Measurements from ENCODE around the gene NTM.

The NTM gene

DNA sequence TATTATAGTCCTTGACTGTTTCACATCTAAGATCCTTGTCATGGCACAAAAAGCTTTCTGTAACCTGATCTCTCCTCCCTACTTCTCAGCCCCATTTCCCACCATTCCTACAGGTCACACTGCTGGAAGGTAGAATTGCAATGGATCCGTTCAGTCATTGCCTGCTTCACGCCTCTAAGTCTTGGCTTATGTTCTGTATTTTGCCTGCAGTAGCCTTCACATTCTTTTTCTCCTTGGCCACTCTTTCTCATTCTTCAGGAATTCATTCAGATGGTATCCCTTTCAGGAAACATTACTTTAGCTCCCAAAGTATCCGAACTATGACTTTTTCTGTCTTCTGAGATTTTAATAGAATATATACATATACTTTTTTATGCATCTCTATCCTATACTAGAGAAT lies 731.5 kb downstream of the NTM start:
- TF ChIP-seq, protein P1, sequence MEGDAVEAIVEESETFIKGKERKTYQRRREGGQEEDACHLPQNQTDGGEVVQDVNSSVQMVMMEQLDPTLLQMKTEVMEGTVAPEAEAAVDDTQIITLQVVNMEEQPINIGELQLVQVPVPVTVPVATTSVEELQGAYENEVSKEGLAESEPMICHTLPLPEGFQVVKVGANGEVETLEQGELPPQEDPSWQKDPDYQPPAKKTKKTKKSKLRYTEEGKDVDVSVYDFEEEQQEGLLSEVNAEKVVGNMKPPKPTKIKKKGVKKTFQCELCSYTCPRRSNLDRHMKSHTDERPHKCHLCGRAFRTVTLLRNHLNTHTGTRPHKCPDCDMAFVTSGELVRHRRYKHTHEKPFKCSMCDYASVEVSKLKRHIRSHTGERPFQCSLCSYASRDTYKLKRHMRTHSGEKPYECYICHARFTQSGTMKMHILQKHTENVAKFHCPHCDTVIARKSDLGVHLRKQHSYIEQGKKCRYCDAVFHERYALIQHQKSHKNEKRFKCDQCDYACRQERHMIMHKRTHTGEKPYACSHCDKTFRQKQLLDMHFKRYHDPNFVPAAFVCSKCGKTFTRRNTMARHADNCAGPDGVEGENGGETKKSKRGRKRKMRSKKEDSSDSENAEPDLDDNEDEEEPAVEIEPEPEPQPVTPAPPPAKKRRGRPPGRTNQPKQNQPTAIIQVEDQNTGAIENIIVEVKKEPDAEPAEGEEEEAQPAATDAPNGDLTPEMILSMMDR (IDR thresholded peaks at IDR 0.05; ENCODE audit: control insufficient read depth, extremely low read depth, insufficient read depth) = no peak
- no peak for DNase-seq (ENCODE audit: low read depth)
- H3K4me3 ChIP-seq (ENCODE audit: low read depth, low read length) = no peak overlapping the region

DNA sequence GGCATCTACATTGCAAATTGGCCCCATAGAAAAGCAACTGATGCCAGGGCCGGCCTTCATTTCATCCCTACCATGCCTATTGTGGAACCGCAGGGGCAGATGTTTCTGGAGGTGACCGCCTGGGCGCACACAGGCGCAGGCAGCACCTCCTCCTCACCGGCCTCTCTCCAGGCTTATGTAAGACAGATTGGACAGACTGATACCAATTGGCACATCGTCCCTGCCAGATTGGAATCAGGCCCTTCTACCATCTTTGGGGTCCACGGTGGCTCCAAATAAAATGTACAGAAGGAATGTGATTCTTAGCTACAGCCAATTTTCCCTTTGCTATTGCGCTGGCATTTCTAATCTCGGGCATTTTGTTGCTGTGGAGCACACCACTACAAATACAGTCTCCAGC lies 732.6 kb downstream of the NTM start:
- no peak for DNase-seq (ENCODE audit: low read depth)
- H3K4me3 ChIP-seq (ENCODE audit: low read depth, low read length) = no peak overlapping the region
- TF ChIP-seq, protein P1 (IDR thresholded peaks at IDR 0.05; ENCODE audit: control insufficient read depth, extremely low read depth, insufficient read depth) = no peak

DNA sequence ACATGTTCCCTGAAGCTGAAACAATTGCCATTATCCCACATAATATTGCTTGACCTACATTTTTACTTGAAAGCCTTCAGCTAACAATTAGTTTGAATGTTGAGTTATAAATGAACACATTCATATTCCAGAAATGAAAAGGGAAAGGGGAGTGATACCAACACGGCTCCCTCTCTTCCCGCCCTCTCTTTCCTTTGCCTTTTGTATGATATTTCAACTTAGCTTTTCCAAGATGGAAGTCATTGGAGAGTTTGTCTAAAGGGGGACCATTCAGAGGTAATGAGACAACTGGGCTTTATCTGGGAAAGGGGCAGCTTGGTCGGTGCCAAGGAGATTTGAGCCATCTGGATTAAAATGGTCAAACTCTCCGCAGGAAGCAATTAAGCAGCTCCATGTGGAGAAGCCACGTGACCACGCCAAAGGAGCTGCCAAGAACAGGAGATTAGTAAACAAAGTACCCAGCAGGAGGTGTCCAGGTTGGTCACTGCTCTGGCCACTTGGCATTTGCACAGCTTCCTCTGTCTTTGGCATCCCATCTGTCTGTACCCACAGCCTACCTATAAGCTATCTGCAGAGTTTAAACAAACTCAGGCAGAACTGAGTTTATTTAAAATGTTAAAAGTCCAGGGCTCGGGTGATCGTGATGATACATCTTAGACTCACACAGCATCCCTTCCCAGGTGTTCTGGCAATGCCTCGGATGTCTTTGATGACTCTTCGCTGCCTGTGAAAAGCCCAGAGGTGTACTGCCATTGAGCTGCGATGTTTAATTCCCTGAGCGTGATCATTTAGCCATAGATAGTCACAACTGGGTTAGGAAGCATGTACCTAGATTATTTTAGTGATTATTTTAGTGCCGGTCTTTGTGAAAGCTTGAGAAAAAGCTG lies 735.9 kb downstream of the NTM start:
- TF ChIP-seq, protein P1 (IDR thresholded peaks at IDR 0.05; ENCODE audit: control insufficient read depth, extremely low read depth, insufficient read depth) = no peak
- H3K4me3 ChIP-seq (ENCODE audit: low read depth, low read length) = no peak overlapping the region
- peak; percentile 54 for DNase-seq (ENCODE audit: low read depth)

DNA sequence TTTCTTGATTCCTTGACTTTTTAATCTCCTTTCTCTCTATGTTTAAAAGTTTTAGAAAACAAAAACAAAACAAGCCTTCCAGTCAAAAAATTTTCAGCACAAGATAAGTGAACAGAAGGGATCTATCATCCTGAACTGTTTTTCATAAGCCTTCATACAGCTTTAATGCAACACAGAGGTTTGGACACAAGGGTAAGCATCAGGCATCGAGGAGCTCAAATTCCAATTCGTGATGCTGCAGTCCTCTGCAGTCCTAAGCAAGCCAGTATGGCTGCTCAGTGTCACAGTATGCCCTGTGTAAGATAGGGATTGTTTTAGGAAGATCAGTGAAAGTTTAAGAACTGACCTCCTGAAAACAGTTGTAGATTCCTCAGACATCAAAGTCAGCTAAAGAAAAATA lies 740.9 kb downstream of the NTM start:
- no peak for DNase-seq (ENCODE audit: low read depth)
- TF ChIP-seq, protein P1 (IDR thresholded peaks at IDR 0.05; ENCODE audit: control insufficient read depth, extremely low read depth, insufficient read depth) = no peak
- H3K4me3 ChIP-seq (ENCODE audit: low read depth, low read length) = no peak overlapping the region

DNA sequence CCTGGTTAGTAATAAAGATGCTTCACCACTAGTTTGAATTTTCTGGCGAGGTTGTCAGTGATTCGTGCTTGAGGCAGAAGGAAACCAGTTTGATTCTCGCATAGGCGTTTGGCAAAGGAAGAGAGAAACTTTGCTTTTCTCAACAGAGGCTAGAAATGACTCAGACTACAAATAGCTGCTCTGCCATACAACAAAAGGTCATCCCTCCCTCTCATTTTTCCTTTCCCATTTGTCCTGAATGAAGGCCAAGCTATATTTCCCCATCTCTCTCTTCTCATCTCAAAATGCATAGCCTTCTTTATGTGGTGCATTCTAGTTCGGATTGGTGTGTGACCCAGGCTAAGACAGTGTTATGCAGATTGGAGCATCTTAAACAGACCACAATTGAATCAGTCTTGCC lies 741.4 kb downstream of the NTM start:
- no peak overlapping the region for H3K4me3 ChIP-seq (ENCODE audit: low read depth, low read length)
- TF ChIP-seq, protein P1 (IDR thresholded peaks at IDR 0.05; ENCODE audit: control insufficient read depth, extremely low read depth, insufficient read depth) = no peak
- no peak for DNase-seq (ENCODE audit: low read depth)

DNA sequence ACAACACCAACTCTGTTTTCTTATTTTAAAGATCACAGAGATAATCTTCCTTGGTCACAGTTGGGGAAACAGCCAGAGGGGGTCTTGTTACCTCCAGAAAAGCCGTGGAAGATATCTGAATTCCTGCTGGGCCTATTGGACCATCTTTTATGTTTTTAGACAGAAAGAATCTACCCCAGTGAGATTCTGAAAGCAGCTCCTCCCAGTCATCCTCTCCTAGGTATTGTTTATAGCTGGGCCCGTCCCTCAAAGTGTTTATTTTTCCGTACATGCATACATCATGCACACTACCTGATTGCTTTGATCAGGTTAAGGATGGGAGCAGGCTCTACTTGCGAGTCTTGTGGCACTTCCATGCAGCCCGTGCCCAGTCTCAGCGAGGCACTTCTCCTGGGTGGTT lies 742.4 kb downstream of the NTM start:
- H3K4me3 ChIP-seq (ENCODE audit: low read depth, low read length) = no peak overlapping the region
- TF ChIP-seq, protein P1 (IDR thresholded peaks at IDR 0.05; ENCODE audit: control insufficient read depth, extremely low read depth, insufficient read depth) = no peak
- no peak for DNase-seq (ENCODE audit: low read depth)

DNA sequence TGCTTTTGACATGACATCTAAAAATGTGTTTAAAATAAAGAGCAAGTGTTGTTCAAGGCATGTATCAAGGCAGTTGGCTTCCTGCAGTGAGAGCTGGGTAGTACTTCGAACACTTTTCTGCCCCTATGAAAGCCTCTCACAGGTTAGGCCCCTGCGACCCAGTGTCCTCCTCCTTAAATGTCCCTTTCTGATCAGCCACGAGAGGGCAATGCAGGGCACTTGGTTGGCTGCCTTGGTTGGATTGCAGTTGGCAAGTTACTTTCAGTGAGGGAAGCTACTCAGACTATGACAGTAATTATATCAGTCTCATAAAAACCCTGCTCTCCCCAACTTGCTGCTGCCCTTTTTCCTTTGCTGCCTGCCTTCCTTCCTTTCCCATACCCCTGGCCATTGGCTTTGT lies 743.8 kb downstream of the NTM start:
- TF ChIP-seq, protein P1 (IDR thresholded peaks at IDR 0.05; ENCODE audit: control insufficient read depth, extremely low read depth, insufficient read depth) = peak; percentile 79
- peak; percentile 4 for DNase-seq (ENCODE audit: low read depth)
- no peak overlapping the region for H3K4me3 ChIP-seq (ENCODE audit: low read depth, low read length)
